ENCODE data around the gene KDM5B. TPM values are rescaled to one million over a fixed set of nuclear protein-coding genes. Genes with fewer than 3 reads are reported as not detected.
"Not testable (repeated sequence)": the region's sequence is repeated elsewhere in the genome, so short reads cannot be mapped to it uniquely, and the experiment has no call there.

KDM5B gene
- total RNA-seq, 1 donor = 103 TPM

DNA sequence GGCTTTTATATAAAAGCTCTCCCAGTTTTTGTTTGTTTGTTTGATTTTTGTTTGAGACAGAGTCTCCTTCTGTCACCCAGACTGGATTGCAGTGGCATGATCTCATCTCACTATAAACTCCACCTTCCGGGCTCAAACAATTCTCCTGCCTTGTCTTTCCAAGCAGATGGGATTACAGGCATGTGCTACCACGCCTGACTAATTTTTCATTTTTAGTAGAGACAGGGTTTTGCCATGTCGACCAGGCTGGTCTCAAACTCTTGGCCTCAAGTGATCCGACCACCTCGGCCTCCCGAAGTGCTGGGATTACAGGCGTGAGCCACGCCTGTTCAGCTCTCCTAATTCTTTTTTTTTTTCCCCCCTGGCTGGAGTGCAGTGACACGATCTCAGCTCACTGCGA is 6.9 kb upstream of the KDM5B start:
- no peak for DNase-seq (ENCODE audit: low read depth in 2 of 3, low spot score in 2 of 3)

- no peak for DNase-seq (ENCODE audit: low read depth in 2 of 3, low spot score in 2 of 3)
Measured at GRCh38 chr1:202812176-202813026, 4.2 kb upstream of the KDM5B start.

- no peak for DNase-seq (ENCODE audit: low read depth in 2 of 3, low spot score in 2 of 3)
Measured at GRCh38 chr1:202811296-202812175, 3.3 kb upstream of the KDM5B start.

GRCh38 chr1:202810615-202811295 is 2.5 kb upstream of the KDM5B start, which contains the start of gene PCAT6:
Gene PCAT6, plus strand, starts transcription at chr1:202810954.
- DNase-seq (ENCODE audit: low read depth in 2 of 3, low spot score in 2 of 3) = peak in 2 of 3 donors; percentile 93 to 94

GRCh38 chr1:202810193-202810614 is 2.0 kb upstream of the KDM5B start:
- peak in 1 of 3 donors; percentile 26 for DNase-seq (ENCODE audit: low read depth in 2 of 3, low spot score in 2 of 3)

DNA sequence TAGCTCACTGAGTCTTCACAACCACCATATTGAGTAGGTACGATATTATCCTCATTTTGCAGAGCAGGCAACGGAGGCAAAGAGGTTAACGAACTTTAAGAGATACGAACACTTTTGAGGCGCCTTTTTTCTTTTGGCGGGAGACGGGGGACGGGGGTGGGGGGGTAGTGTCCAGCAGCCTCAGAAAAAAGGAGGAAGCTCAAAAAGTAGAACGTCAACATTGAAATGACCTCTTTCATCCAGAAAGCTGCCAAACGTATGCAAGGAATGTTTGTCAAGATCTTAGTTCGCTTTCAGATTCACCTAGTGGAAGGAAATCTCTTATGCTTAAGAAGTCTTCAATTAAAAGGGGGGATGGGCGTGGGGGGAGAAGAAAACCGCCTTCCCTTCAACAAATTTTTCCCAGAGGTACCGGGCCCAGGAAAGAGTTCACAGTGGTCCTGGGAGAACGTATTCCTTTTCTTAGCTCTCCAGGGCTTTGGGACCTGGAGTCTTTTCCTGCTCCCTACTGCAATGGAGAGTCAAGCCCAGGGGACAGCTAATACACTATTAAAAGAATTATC is 1.5 kb upstream of the KDM5B start:
- DNase-seq (ENCODE audit: low read depth in 2 of 3, low spot score in 2 of 3) = no peak

- DNase-seq (ENCODE audit: low read depth in 2 of 3, low spot score in 2 of 3) = peak in 2 of 3 donors; percentile 40 to 56
Measured at GRCh38 chr1:202807451-202807925, 733 bp downstream of the KDM5B start.

DNA sequence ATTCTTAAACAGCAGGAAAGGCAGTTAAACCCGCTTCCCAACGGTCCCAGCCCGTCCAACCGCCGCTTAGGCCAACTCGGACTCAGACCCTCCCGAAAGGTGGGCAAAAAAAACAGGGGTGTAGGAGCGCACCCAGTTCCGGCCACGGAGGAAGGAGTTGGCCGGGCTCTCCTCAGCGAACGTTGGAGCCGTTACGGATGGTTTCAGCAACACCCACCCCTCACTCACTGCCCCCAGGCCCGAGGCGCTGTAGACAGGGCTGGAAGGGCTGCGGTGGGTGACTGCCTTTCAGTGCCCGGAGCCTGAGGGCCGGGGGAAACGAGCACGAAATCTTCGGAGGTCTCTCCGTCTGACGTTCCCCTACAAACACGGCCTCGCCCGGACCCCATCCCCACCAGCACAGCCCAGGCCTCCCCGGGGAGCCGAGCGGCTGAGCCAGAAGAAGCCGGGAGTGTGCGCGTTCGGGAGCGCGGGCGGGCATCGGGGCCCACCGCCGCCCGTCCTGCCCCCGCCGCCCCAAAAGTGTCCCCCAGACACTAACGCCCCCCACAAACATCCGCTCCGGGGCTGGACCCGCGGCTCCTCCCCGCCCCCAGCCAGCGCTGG is 1.3 kb downstream of the KDM5B start:
- peak in 2 of 3 donors; percentile 26 to 28 for DNase-seq (ENCODE audit: low read depth in 2 of 3, low spot score in 2 of 3)

DNA sequence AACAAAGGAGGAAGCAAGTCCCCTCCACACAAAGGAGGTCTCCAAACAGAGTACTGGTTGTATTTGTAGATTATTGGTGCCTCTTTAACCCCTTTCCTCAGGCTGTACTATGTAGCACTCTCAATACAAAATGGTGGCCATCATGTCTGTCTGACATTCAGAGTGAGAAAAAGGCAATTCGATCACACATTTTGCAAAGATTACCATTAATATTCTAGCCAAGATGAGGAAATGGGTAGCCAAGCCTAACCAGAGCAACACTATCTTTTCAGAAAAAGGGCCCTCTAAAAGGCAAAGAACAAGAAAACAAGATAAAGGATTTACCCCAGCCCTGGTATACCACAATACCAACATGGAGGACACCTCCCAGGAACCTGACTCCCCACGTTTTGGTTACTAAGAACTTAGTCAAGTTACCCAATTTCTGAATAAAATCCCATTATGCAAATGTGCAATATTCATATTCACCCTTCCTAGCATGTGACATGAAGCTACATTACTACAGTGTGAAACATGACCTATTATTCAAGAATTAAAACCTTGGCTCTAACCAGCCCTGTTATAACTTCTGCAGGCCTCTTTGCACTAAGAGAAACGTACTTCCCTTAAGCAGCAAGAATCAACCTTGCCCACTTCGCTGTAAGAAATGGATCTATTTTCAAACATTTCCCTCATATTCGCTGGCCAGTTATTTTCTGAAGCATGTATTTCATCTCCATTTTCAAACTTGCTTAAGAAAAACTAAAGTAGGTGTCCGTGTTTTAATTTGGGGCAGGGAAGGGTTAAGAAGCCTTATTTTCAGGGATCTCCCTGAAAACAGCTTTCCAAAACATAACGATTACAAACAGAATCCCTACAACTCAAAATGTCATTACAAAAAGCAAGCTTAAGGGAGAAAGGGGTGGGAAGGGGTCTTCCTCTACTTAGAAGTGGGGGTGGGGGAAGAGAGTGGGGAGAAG is 2.1 kb downstream of the KDM5B start:
- DNase-seq (ENCODE audit: low read depth in 2 of 3, low spot score in 2 of 3) = peak in 1 of 3 donors; percentile 19

DNA sequence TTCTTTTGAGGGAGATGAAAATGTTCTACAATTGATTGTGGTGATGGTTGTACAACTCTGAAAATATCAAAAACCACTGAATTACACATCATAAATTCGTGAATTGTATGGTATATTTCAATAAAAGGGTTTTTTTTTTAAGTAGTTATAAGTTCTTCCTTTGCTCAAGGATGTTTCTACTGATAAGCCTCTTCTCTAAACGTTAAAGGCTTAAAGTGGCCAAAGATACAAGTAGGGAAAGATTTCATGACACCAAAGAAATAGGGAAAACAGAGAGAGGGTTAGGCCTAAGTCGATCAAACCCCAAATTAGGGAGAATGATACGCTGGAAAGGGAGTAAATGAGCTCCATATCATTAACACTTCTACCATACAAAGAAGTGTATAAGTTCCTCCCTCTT is 4.1 kb downstream of the KDM5B start:
- DNase-seq (ENCODE audit: low read depth in 2 of 3, low spot score in 2 of 3) = no peak

- peak in 1 of 3 donors; percentile 13 for DNase-seq (ENCODE audit: low read depth in 2 of 3, low spot score in 2 of 3)
Measured at GRCh38 chr1:202802998-202803932, 5.0 kb downstream of the KDM5B start.

DNA sequence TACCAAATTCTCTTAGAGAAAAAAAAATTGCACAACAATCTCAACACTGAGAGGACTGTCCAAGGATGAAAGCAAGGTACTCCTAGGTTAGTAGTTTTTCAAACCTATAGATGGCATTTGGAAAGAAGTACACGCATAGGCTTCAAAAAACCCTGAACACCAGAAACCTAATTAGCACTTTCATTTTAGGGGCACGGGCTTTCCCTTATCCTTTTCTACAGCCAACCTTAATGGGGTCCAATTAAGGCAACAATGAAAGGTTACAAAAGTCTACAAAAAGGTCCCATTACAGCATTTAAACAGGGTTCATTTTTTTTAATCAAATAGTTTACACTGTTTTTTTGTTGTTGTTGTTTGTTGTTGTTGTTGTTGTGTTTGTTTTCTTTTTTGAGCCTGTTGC is 6.2 kb downstream of the KDM5B start:
- no peak for DNase-seq (ENCODE audit: low read depth in 2 of 3, low spot score in 2 of 3)

- no peak for DNase-seq (ENCODE audit: low read depth in 2 of 3, low spot score in 2 of 3)
Measured at GRCh38 chr1:202801175-202801574, 7.0 kb downstream of the KDM5B start.

DNA sequence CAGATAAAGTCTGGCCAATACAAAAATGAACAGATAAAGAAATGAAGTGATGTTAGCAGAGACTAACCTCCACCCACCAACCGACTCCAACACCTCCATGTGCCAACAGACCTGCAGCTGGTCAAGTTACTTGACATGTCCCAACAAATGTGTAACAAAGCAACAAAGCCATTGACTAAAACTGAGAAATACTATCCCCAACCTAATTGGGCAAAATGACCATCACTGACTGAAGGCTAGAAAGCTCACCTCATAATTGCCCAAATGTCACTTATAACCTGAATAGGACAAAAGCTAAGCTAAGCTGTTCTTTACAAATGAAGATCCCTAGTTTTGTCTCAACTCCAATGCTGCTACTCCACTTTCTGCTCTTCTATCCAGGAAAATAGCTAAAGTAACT is 7.5 kb downstream of the KDM5B start:
- no peak for DNase-seq (ENCODE audit: low read depth in 2 of 3, low spot score in 2 of 3)

DNA sequence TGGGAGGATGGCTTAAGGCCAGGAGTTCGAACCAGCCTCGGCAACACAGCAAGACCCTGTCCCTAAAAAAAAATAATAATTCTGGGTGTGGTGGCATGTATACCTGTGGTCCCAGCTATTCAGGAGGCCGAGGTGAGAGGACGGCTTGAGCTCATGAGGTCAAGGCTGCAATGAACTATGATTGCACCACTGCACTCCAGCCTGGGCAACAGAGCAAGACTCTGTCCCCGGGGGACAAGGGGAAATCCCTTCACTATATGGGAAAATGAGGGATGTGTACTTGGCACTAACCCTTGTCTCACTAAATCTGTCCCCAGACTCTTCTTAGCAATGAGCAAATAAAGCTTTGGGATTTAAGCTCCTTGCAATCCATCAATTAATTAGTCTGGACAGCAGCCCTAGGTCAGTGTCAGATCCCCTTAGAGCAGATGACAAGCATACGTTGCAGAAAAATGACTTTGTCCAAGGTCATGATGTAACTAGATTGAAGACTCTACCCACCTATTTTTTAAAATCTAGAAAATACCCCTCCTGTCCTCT is 9.4 kb downstream of the KDM5B start:
- no peak for DNase-seq (ENCODE audit: low read depth in 2 of 3, low spot score in 2 of 3)

DNA sequence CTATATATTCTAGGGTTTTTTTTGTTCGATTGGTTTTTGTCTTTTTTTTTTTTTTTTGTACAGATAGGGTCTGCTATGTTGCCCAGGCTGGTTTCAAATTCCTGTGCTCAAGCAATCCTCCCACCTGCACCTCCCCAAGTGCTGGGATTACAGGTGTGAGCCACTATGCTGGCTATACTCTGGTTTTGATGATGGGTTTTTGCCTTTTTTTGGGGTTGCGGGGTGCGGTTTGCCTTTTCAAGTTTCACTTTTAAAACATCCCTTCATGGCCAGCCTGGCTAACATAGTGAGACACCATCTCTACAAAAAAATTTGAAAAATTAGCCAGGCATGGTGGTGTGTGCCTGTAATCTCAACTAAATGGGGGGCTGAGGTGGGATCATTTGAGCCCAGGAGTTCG is 10.0 kb downstream of the KDM5B start:
- no peak for DNase-seq (ENCODE audit: low read depth in 2 of 3, low spot score in 2 of 3)

- DNase-seq (ENCODE audit: low read depth in 2 of 3, low spot score in 2 of 3) = no peak
Measured at GRCh38 chr1:202796670-202797069, 11.6 kb downstream of the KDM5B start.

- not testable (repeated sequence) for DNase-seq (ENCODE audit: low read depth in 2 of 3, low spot score in 2 of 3)
Measured at GRCh38 chr1:202794931-202795330, 13.3 kb downstream of the KDM5B start.
